Epithelial cell of umbilical artery (primary cell): Measurements from ENCODE around the gene BAG2. TPM values are rescaled to one million over a fixed set of nuclear protein-coding genes. Genes with fewer than 3 reads are reported as not detected.

Experiments used
- total RNA-seq: library from RNA; depleted of rRNA; stranded (reverse); fragments of >200 nt; gene quantifications from 2 replicates; pipeline ENCODE4 v1.2.3, GENCODE V29; 2014

The BAG2 gene
- 4.2 and 7.3 TPM in 2 replicates for total RNA-seq

DNA sequence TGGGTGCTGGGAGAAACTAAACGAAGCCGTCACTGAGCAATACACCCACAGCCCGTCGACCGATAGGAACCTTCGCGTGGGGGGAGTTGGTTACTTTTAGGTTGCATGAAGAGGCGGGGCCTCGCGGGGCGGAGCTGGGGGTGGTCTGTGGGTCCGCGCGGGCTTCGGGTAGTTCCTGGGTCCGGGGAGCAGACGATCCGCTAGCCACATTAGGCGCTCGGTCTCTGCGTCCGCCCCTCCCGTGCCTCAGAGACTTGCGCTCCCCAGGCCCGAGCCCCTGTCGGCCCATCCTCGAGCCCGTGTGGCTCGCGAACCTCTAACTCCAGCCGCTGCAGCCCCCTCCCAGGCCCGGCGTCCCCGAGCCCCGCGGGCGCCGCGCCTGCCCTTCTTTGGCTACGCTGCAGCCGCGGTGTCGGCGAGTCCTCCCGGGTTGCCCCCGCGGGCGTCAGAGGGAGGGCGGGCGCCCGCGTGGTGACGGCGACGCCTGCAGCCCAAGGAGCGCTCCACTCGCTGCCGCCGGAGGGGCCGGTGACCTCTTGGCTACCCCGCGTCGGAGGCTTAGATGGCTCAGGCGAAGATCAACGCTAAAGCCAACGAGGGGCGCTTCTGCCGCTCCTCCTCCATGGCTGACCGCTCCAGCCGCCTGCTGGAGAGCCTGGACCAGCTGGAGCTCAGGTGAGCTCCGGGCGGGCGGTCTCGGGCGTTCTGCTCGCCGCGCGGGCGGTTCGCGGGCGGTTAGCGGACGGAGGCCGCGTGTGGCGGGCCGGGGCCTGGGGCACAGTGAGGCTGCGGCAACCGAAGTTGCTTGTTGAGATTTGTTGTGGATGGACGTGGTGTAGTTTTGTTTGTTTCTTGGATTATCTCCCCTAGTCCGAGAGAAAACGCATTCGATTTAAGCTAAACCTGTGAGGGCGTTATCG lies at the start of gene BAG2:
Gene BAG2 (plus strand): TSS at position 191 of the 920 bp plus-strand sequence. CDS start 372 bp downstream, at position 563.

DNA sequence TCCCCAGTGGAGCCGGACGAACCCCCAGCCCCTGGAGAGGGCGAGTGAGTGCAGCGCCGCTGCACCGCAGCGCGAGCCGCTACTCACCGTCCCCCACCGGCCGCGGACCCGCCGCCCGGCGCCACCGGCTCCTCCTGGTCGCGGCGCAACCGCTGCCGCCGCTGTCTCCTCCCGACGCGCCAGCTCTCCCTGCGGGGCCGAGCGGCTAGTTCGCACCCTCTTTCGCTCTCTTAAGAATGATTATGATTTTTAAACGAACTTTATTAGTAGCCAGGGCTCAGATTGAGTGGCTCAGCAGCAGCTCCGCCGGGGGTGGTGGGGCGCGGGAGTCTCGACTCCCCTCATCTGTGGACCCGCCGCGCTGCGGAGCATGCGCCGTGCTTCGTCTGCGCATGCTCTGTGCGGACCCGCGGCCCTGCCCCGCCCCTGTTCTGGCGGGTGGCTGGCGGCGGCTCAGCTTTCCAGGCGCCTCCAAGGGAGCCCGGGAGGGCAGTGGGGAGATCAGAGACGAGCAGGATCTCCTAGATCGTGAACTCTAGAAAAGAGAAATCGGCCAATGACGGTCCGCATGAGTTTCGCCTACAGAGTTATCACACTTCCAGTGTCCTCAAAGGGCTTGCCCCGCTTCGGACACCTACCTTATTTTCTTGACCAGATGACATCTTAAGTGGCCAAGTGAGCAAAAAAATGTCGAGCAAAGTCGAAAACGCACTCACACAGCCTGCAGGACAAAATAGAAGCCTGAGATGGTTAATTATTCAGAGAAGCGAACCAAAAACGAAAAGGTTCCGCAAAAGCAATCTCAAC lies 50.0 kb downstream of the BAG2 start, which contains the start of gene RAB23:
Gene RAB23 (minus strand): TSS at position 372 of the 807 bp plus-strand sequence. CDS start 11,927 bp downstream, outside the sequence.

Other genes starting within 250 kb of the BAG2 start
- gene BEND6, start 217.2 kb upstream of the BAG2 start, total RNA-seq: 0.97 and 4.0 TPM in 2 replicates
- 12.7 and 25.2 TPM in 2 replicates for gene KIAA1586, start 125.6 kb upstream of the BAG2 start, total RNA-seq
- gene ZNF451, start 82.1 kb upstream of the BAG2 start, total RNA-seq: 57.5 and 63.8 TPM in 2 replicates
- gene RAB23, start 50.0 kb downstream of the BAG2 start, total RNA-seq: 11.4 and 14.9 TPM in 2 replicates
- 24.0 and 37.1 TPM in 2 replicates for gene PRIM2, start 145.3 kb downstream of the BAG2 start, total RNA-seq